H1 (cell line): ENCODE measurements around the gene CIDEA. TPM values are rescaled to one million over a fixed set of nuclear protein-coding genes. Genes with fewer than 3 reads are reported as not detected.

Experiments used
- ASH2L ChIP-seq: fragments of 200-600, 300-600 bp; sonication (generic); IDR thresholded peaks from one replicate; pipeline ENCODE4 v1.7.1; 2017; ENCODE audit warnings: low read length
- MAX ChIP-seq: IDR thresholded peaks from 2 replicates; pipeline ENCODE4 v1.6.1; 2012; ENCODE audit warnings: inconsistent platforms
- RNF2 ChIP-seq: fragments of 200-900, 300-1000 bp; sonication (generic); IDR thresholded peaks from 2 replicates; pipeline ENCODE4 v1.7.1; 2016; ENCODE audit warnings: borderline replicate concordance, low read depth, mild to moderate bottlenecking, antibody characterized with exemption, low read length; ENCODE audit not compliant: poor library complexity, severe bottlenecking; ENCODE audit errors: missing control alignments
- SRF ChIP-seq: IDR thresholded peaks from 2 replicates; pipeline ENCODE4 v1.6.1; 2011; ENCODE audit warnings: mild to moderate bottlenecking, low read depth, low read length, moderate library complexity
- ZNF274 ChIP-seq: IDR thresholded peaks from 2 replicates; pipeline ENCODE4 v1.7.0; 2012; ENCODE audit warnings: low read length, borderline replicate concordance; ENCODE audit errors: extremely low read depth
- polyA plus RNA-seq, 7 experiments: library from polyadenylated mRNA; depleted of rRNA in 3 of 7; stranded (reverse) in 5 of 7; unstranded in 2 of 7; fragments of >200 nt in 5 of 7; fragments of 200-250 nt in 2 of 7; gene quantifications; 1 replicate in 5 of 7; 2 replicates in 1 of 7; 4 replicates in 1 of 7; pipeline versions ENCODE4 v1.2.1 to v1.2.3, GENCODE V29; 2011 to 2013; ENCODE audit warnings: missing spikeins in 2 of 7, mixed read lengths in 2 of 7
- total RNA-seq: library from RNA; stranded (reverse); fragmentation: NEBNext Ultra II Directional; extraction: Animal tissue kit (Norgen Biotek cat#: 25700); gene quantifications from 2 replicates; pipeline ENCODE4 v1.2.1, GENCODE V29; 2021
- TF ChIP-seq, protein P1 (sequence below), 3 experiments: IDR thresholded peaks; 1 replicate in 2 of 3; 2 replicates in 1 of 3; pipeline versions ENCODE4 v1.5.1 to v1.6.1; 2011; ENCODE audit warnings: low read length in 3 of 3, mild to moderate bottlenecking in 3 of 3, inconsistent platforms in 2 of 3, low read depth in 1 of 3, moderate library complexity in 1 of 3; ENCODE audit not compliant: insufficient read depth in 1 of 3; ENCODE audit errors: control extremely low read depth in 1 of 3

CIDEA gene
- total and polyA plus RNA-seq, 2 of the 8 experiments (the other 6 are each of a cell fraction or from before 2014, with no cell fraction given) = not detected

GRCh38 chr18:12246849-12247808, 7.0 kb upstream of the CIDEA start (continued):
- TF ChIP-seq ZNF274 (no peak), MAX (peak; percentile 77), RNF2 (no peak), SRF (no peak), ASH2L (no peak)
- TF ChIP-seq, protein P1, sequence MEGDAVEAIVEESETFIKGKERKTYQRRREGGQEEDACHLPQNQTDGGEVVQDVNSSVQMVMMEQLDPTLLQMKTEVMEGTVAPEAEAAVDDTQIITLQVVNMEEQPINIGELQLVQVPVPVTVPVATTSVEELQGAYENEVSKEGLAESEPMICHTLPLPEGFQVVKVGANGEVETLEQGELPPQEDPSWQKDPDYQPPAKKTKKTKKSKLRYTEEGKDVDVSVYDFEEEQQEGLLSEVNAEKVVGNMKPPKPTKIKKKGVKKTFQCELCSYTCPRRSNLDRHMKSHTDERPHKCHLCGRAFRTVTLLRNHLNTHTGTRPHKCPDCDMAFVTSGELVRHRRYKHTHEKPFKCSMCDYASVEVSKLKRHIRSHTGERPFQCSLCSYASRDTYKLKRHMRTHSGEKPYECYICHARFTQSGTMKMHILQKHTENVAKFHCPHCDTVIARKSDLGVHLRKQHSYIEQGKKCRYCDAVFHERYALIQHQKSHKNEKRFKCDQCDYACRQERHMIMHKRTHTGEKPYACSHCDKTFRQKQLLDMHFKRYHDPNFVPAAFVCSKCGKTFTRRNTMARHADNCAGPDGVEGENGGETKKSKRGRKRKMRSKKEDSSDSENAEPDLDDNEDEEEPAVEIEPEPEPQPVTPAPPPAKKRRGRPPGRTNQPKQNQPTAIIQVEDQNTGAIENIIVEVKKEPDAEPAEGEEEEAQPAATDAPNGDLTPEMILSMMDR (IDR thresholded peaks at IDR 0.05; ENCODE audit: control extremely low read depth in 1 of 3, insufficient read depth in 1 of 3, low read depth in 1 of 3, low read length in 3 of 3) = peak in 2 of 3 experiments; percentile 84 to 85; a peak in 3 of 4 replicates
